HG03520 (cell line): ENCODE data around the gene AFG1L.
"Not testable (repeated sequence)": the region's sequence is repeated elsewhere in the genome, so short reads cannot be mapped to it uniquely, and the experiment has no call there.

Experiments used
- ATAC-seq: cut with Tn5 transposase; IDR thresholded peaks from one replicate; pipeline ENCODE4 v1.9.1; 2021; ENCODE audit warnings: mild to moderate bottlenecking, moderate library complexity; ENCODE audit not compliant: unreplicated experiment

AFG1L gene

DNA sequence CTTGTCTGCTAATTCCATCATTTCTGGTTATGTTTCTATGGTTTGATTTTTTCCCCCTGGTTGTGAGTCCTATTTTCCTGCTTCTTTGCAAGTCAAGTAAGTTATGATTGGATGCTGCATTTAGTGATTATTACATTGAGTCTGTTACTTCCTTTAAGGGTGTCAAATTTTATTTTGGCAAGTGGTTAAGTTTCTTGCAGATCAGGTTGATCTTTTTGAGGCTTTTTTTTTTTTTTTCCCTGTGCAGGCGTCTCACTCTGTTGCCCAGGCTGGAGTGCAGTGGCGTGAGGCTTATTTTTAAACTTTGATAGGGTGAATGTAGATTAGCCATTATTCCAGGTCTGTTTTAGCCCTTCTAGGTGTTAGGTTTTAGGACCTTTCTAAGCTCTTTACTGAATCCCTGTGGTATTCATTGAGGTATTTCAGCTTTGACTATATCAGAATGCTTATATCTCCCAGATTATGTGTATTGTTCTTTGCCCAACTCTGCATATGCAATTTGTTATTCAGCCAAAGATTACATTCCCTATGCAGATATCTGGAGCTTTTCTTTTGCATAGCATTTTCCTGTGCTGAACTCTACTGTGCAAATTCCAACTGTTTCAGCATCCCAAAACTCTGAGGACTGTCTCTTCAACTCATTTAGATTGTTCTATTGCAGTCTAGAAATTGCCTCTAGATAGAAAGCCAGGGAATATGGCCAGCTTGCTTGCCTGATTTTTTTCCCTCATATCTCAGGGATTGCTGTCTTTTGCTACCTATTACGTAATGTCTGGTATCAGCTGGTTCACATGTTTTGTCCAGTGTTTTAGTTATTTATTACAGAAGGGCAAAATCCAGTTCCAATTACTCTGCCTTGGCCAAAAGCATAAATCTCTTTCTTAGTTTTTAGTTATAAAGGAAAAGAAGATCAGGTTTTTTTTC, 113.3 kb downstream of the AFG1L start:
- no peak for ATAC-seq

- ATAC-seq, result no peak
These were observed 114.0 kb downstream of the AFG1L start for GRCh38 chr6:108408861-108409260.

DNA sequence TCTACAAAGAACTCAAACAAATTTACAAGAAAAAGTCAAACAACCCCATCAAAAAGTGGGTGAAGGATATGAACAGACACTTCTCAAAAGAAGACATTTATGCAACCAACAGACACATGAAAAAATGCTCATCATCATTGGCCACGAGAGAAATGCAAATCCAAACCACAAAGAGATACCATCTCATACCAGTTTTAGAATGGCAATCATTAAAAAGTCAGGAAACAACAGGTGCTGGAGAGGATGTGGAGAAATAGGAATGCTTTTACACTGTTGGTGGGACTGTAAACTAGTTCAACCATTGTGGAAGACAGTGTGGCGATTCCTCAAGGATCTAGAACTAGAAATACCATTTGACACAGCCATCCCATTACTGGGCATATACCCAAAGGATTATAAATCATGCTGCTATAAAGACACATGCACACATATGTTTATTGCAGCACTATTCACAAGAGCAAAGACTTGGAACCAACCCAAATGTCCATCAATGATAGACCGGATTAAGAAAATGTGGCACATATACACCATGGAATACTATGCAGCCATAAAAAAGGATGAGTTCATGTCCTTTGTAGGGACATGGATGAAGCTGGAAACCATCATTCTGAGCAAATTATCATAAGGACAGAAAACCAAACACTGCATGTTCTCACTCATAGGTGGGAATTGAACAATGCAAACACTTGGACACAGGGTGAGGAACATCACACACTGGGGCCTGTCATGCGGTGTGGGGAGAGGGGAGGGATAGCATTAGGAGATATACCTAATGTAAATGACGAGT, 121.4 kb downstream of the AFG1L start:
- ATAC-seq, result not testable (repeated sequence)

- ATAC-seq, result no peak
These were observed 122.2 kb downstream of the AFG1L start for GRCh38 chr6:108417027-108417426.

GRCh38 chr6:108419474-108419873, 124.6 kb downstream of the AFG1L start:
- ATAC-seq, result no peak

GRCh38 chr6:108419934-108420609, 125.2 kb downstream of the AFG1L start:
- ATAC-seq, result no peak

DNA sequence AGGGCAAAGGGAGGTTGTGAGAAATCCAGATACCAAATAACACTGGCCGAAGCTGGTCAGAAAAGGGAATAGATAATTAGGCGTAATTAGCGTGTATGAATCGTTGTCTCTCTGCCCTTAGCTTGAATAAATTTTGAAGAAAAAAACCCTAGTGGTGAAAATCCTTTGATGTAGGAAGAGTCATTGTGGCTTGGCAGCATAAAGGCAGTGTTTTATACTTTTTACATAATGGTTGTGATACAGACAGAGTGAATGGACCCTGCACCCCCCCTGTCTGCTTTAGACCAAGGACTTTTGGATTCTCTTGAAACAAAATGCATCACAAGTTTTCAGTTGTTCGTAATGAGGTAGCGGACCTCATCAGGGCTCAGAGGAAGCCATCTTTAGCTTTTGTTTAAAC, 126.5 kb downstream of the AFG1L start:
- ATAC-seq, result no peak

GRCh38 chr6:108423982-108424705, 129.3 kb downstream of the AFG1L start:
- no peak for ATAC-seq

DNA sequence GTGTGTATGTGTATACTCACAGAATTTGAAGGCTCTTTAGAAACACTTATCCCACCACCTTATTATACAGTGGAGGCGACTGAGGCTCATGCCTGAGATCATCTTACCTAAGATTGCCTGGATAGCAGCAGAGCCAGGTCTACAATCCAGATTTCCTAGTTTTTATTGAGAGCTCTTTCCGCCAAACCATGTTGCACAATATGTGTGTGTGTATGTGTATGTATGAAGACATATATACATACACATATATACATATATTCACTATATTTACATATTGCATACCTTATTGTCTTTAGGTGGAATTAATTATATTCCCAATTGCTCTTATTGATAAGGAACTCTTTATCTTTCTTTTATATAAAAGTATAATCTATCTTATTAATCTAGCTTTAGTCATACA, 130.6 kb downstream of the AFG1L start:
- no peak for ATAC-seq

GRCh38 chr6:108432143-108432542, 137.3 kb downstream of the AFG1L start:
- ATAC-seq, result no peak

DNA sequence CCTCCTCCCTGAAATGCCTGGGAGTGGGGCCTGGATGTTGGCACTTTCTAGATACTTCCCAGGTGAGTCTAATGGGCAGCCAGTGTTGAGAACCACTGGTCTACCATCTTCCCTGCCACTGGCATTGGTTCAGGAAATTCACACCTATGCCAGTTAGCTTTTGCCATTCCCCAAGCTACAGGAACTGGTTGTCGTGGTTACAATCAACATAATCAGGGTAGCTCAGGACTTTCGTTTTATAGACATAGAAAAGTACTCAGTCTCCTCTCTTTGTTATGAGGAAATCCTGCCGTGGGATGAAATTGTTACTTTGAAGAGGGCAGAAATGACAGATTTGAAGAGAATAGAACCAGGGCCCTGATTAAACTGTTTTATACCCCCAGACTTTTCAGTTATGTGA, 137.9 kb downstream of the AFG1L start:
- ATAC-seq, result no peak

GRCh38 chr6:108434222-108434621, 139.4 kb downstream of the AFG1L start:
- ATAC-seq, result no peak

DNA sequence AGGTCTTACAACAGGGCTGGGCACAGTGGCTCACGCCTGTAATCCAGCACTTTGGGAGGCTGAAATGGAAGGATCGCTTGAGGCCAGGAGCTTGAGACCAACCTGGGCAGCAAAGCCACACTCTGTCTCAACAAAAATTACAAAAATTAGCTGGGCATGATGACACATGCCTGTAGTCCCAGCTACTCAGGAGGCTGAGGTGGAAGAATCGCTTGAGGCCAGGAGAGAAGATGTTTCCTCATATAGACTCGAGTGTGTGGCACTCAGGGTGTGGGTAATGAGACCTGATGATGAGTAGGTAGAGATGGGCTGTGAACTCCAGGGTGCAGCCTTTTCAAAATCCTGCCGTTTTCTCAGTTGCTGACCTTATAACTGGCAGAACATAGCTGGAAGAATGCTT, 140.5 kb downstream of the AFG1L start:
- ATAC-seq, result no peak

DNA sequence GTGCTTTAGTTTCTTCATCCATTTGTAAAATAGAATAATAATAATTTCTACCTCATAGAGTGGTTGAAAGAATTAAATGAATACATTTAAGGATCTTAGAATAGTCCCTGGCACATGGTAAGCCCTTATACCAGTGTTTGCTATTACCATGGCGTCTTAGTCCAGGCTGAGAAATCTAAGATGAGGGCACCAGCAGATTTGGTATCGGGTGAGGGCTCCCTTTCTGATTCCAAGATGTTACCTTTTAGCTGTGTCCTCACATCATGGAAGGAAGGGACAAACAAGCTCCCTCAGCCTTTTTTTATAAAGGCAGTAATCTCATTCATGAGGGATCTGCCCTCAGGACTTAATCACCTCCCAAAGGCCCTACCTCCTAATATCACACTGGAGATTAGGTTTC, 141.9 kb downstream of the AFG1L start:
- ATAC-seq, result no peak

DNA sequence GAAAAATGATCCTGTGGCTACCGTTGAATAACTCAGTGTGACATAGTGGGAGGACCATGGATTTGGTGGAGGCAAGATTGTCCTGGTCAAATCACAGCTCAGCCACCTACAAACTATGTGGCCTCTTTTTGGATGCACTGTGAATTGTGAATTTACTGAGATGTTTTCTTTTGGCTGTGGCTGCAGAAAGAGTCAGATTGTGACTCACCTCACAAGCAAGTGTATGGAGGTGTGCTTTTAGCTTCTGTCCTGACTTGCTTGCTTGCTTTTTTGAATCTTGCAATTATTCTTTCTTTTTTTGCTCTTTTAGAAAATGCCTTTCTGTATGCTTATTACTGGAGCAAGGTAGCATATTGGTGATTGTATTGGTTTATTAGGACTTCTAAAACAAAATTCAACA, 143.0 kb downstream of the AFG1L start:
- no peak for ATAC-seq

- no peak for ATAC-seq
These were observed 144.1 kb downstream of the AFG1L start for GRCh38 chr6:108438918-108439317.

DNA sequence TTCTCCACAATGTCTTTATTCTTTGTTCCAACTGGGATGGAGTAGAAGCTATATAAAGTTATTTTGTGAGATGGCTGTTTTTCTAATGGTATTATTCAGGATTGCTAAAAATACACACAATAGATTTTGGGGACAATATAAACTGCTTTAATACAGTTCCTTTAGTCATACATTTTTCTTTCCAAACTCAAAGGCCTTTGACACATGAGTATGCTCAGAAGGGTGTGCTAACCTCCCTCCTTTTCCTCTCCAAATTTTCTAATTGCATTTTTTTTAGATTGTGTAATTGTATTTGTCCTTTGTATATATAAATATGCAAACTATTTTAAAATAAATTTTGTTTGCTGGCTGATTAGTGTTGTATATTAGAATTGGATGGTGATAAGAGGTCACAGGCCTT, 146.3 kb downstream of the AFG1L start:
- no peak for ATAC-seq

GRCh38 chr6:108442770-108443520, 148.1 kb downstream of the AFG1L start:
- ATAC-seq, result no peak

- ATAC-seq, result no peak
These were observed 151.8 kb downstream of the AFG1L start for GRCh38 chr6:108446629-108447150.

DNA sequence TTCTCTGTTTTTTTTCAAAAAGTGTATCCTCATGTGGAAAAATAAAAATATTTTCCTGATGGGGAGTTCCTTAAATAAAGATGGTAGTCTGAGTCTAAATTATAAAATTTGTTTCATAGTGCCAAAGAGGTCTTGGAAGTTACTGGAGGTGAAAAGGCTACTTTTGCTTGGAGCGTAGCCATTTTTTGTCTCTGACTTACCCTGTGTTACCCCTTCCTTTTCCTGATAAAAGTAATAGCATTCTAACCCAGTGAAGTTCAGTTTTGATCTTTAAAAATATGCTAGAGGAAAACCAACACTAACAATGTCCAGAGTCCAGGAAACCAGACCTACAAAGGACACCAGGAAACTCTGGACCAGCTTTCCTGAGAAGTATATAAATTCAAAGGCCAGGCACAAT, 153.6 kb downstream of the AFG1L start:
- ATAC-seq, result no peak
